ENCODE data around the gene CABLES1.

DNA sequence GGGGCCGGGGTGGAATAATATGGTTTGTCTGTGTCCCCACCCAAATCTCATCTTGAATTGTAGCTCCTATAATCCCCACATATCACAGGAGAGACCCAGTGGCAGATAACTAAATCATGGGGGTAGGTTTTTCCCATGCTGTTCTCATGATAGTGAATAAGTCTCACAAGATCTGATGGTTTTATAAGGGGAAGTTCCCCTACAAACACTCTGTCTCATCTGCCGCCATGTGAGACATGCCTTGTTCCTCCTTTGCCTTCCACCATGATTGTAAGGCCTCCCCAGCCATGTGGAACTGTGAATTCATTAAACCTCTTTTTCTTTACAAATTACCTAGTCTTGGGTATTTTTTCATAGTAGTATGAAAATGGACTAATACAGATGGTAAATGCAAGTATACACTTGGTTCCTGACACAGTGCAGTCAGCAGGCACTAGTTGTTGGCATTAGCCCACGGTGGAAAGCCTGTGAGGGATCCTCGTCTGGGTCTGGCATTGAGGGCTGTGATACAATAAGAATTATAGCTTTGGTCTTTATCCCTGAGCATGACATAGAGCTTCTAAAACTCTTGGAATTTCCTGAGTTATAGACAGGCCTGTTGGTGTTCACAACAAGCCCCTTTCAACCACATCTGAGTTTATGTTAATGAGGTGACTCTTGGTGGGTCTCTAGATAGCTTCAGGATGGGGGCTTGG is 135.8 kb downstream of the CABLES1 start:
- no peak for TF ChIP-seq EZH2 (IDR thresholded peaks at IDR 0.05; ENCODE audit: insufficient read depth, poor library complexity, severe bottlenecking)
- no peak for TF ChIP-seq EZH2phosphoT487 (IDR thresholded peaks at IDR 0.05; ENCODE audit: insufficient read depth, low read depth)

All from GM23248 (cell line).